HCT116 (cell line): ENCODE results near the gene ACOX3. TPM values are rescaled to one million over a fixed set of nuclear protein-coding genes. Genes with fewer than 3 reads are reported as not detected.

Source experiments
- ATAC-seq: fragments of 200-7000 bp; cut with Tn5 transposase; 2 replicates; pipeline ENCODE4 v1.9.1; 2020; ENCODE audit warnings: mild to moderate bottlenecking, moderate library complexity
- BruUV-seq: library from RNA; stranded (reverse); fragments of 400-500 nt; replicated peaks from 2 replicates; lab custom pipeline; 2021; lab: Mats Ljungman, UMichigan
- CTCF ChIA-PET: fragments of 300-600 bp; sonication (Branson Sonifier 250); formaldehyde crosslinking; loops from one replicate; lab custom pipeline; 2021; ENCODE audit warnings: antibody characterized with exemption; lab: Charles Lee
- POLR2A ChIA-PET: fragments of 300-600, 350-600 bp; sonication (Branson Sonifier 250); formaldehyde crosslinking; loops from one replicate; lab custom pipeline; 2021; ENCODE audit warnings: antibody characterized with exemption; lab: Charles Lee
- RAD21 ChIA-PET, 2 experiments: fragments of 300-600 bp; sonication (Branson Sonifier 250); formaldehyde crosslinking; loops; one replicate each; lab custom pipeline; 2023; ENCODE audit warnings: low total read pairs in 2 of 2; ENCODE audit not compliant: uncharacterized antibody in 2 of 2, unreplicated experiment in 2 of 2, low non-redundant PET in 1 of 2; lab: Charles Lee
- DNase-seq: peaks from one replicate; pipeline ENCODE4 v3.0.0-alpha.2; 2010; ENCODE audit warnings: low read depth, low spot score
- H2AFZ ChIP-seq: fragments of 200-600 bp; shearing (Covaris generic), sonication (generic); 2 replicates; pipeline ENCODE4 v1.6.1; 2017; ENCODE audit warnings: low read depth, mixed run types, mixed read lengths, antibody characterized with exemption, low read length; ENCODE audit not compliant: poor library complexity, severe bottlenecking
- H3K27ac ChIP-seq: 2 replicates; pipeline ENCODE4 v1.5.1; 2012; ENCODE audit warnings: low read depth, low read length
- H3K27me3 ChIP-seq: fragments of 200-600 bp; sonication (generic); 2 replicates; pipeline ENCODE4 v1.6.1; 2016; ENCODE audit warnings: mixed run types, low read length, mixed read lengths; ENCODE audit not compliant: insufficient read depth
- H3K36me3 ChIP-seq, 2 experiments: fragments of 200-500 bp in 1 of 2; fragments of 200-600 bp in 1 of 2; sonication (Bioruptor generic) in 1 of 2; sonication (generic) in 1 of 2; 2 replicates each; pipeline versions ENCODE4 v1.5.1 to v1.6.1; 2014 to 2016; ENCODE audit warnings: low read length in 2 of 2, inconsistent platforms in 1 of 2, mixed read lengths in 1 of 2, mixed run types in 1 of 2; ENCODE audit not compliant: insufficient read depth in 2 of 2, control insufficient read depth in 1 of 2
- H3K4me1 ChIP-seq, 2 experiments: fragments of 200-600 bp in 1 of 2; sonication (generic) in 1 of 2; 2 replicates each; pipeline versions ENCODE4 v1.5.1 to v1.6.1; 2012 to 2017; ENCODE audit warnings: low read length in 2 of 2, inconsistent platforms in 1 of 2, mild to moderate bottlenecking in 1 of 2, mixed read lengths in 1 of 2, mixed run types in 1 of 2, moderate library complexity in 1 of 2; ENCODE audit not compliant: insufficient read depth in 2 of 2, control insufficient read depth in 1 of 2
- H3K4me2 ChIP-seq: fragments of 200-600 bp; sonication (generic); 2 replicates; pipeline ENCODE4 v1.6.1; 2017; ENCODE audit warnings: mixed run types, low read length, mixed read lengths
- H3K4me3 ChIP-seq, 2 experiments: fragments of 200-600 bp in 1 of 2; sonication (generic) in 1 of 2; replicated peaks in 1 of 2; 2 replicates each; pipeline ENCODE4 v1.5.1; 2011 to 2016; ENCODE audit warnings: low read length in 2 of 2, control low read depth in 1 of 2, low read depth in 1 of 2, mild to moderate bottlenecking in 1 of 2, mixed read lengths in 1 of 2, mixed run types in 1 of 2
- H3K79me2 ChIP-seq: fragments of 200-600 bp; sonication (generic); 2 replicates; pipeline ENCODE4 v1.6.1; 2017; ENCODE audit warnings: mild to moderate bottlenecking, mixed run types, low read length, moderate library complexity, mixed read lengths; ENCODE audit not compliant: insufficient read depth
- H3K9ac ChIP-seq: fragments of 200-600 bp; sonication (generic); 2 replicates; pipeline ENCODE4 v1.6.1; 2016; ENCODE audit warnings: low read length, mixed read lengths
- H3K9me2 ChIP-seq: fragments of 200-600 bp; sonication (generic), shearing (Covaris generic); 2 replicates; pipeline ENCODE4 v1.6.1; 2017; ENCODE audit warnings: mixed run types, mild to moderate bottlenecking, moderate library complexity; ENCODE audit not compliant: insufficient read depth
- H3K9me3 ChIP-seq, 2 experiments: fragments of 200-500 bp in 1 of 2; fragments of 200-600 bp in 1 of 2; sonication (Bioruptor generic) in 1 of 2; sonication (generic) in 1 of 2; 2 replicates each; pipeline ENCODE4 v1.6.1; 2014 to 2017; ENCODE audit warnings: low read length in 2 of 2, mixed read lengths in 2 of 2, inconsistent platforms in 1 of 2, low read depth in 1 of 2, mild to moderate bottlenecking in 1 of 2, mixed run types in 1 of 2, moderate library complexity in 1 of 2; ENCODE audit not compliant: control insufficient read depth in 1 of 2, insufficient read depth in 1 of 2
- H4K20me1 ChIP-seq: fragments of 200-600 bp; sonication (generic), shearing (Covaris generic); 2 replicates; pipeline ENCODE4 v1.6.1; 2017; ENCODE audit warnings: mixed run types, mild to moderate bottlenecking, moderate library complexity; ENCODE audit not compliant: insufficient read depth
- CBX3 ChIP-seq: IDR thresholded peaks from 2 replicates; pipeline ENCODE4 v1.6.1; 2012; ENCODE audit warnings: low read depth
- CEBPB ChIP-seq: IDR thresholded peaks from 2 replicates; pipeline ENCODE4 v1.6.1; 2012; ENCODE audit warnings: low read depth
- EZH2 ChIP-seq: fragments of 200-600 bp; sonication (generic); IDR thresholded peaks from 2 replicates; pipeline ENCODE4 v1.6.1; 2017; ENCODE audit warnings: antibody characterized with exemption, mixed run types
- EZH2phosphoT487 ChIP-seq: fragments of 200-600 bp; IDR thresholded peaks from 2 replicates; pipeline ENCODE4 v1.6.1; 2018; ENCODE audit warnings: antibody characterized with exemption, borderline replicate concordance
- FOSL1 ChIP-seq: IDR thresholded peaks from 2 replicates; pipeline ENCODE4 v1.6.1; 2012; ENCODE audit warnings: low read depth
- JUND ChIP-seq: IDR thresholded peaks from 2 replicates; pipeline ENCODE4 v1.6.1; 2012
- POLR2A ChIP-seq: IDR thresholded peaks from 2 replicates; pipeline ENCODE4 v1.7.0; 2011; ENCODE audit warnings: borderline replicate concordance; ENCODE audit not compliant: insufficient read depth, insufficient read length; ENCODE audit errors: extremely low read depth
- POLR2AphosphoS5 ChIP-seq: IDR thresholded peaks from 2 replicates; pipeline ENCODE4 v1.6.1; 2011; ENCODE audit warnings: mild to moderate bottlenecking, low read depth, low read length, moderate library complexity
- RAD21 ChIP-seq: IDR thresholded peaks from 2 replicates; pipeline ENCODE4 v1.6.1; 2012; ENCODE audit warnings: low read depth, mild to moderate bottlenecking
- SIN3A ChIP-seq: IDR thresholded peaks from 2 replicates; pipeline ENCODE4 v1.6.1; 2012; ENCODE audit warnings: low read depth
- TCF7L2 ChIP-seq: IDR thresholded peaks from 2 replicates; pipeline ENCODE4 v1.7.0; 2011; ENCODE audit warnings: borderline replicate concordance, inconsistent platforms; ENCODE audit not compliant: insufficient read depth, insufficient read length; ENCODE audit errors: extremely low read depth
- YY1 ChIP-seq: IDR thresholded peaks from 2 replicates; pipeline ENCODE4 v1.6.1; 2011; ENCODE audit warnings: low read length, low read depth, moderate library complexity, mild to moderate bottlenecking; ENCODE audit not compliant: insufficient replicate concordance; ENCODE audit errors: extremely low read depth
- ZFX ChIP-seq: fragments of 450-650 bp; IDR thresholded peaks from 2 replicates; pipeline ENCODE4 v1.6.1; 2017
- ZNF274 ChIP-seq: fragments of 200-500 bp; sonication (Bioruptor generic); IDR thresholded peaks from 2 replicates; pipeline ENCODE4 v1.6.1; 2014; ENCODE audit warnings: mild to moderate bottlenecking, low read depth, low read length, inconsistent platforms
- intact Hi-C: fragments of 100-400 bp; cut with micrococcal nuclease; formaldehyde crosslinking; loops from 2 replicates; pipeline ENCODE4 v1.10.0; 2022
- total RNA-seq: library from RNA; stranded (reverse); gene quantifications from one replicate; pipeline ENCODE4 v1.2.1, GENCODE V29; 2021; ENCODE audit not compliant: unreplicated experiment
- TF ChIP-seq, protein P1 (sequence below): IDR thresholded peaks from 2 replicates; pipeline ENCODE4 v1.6.1; 2012
- TF ChIP-seq, protein P2 (sequence below): IDR thresholded peaks from 2 replicates; pipeline ENCODE4 v1.6.1; 2012

Gene ACOX3
- total RNA-seq, 1 experiment from 2014 or later = 16.9 TPM

DNA sequence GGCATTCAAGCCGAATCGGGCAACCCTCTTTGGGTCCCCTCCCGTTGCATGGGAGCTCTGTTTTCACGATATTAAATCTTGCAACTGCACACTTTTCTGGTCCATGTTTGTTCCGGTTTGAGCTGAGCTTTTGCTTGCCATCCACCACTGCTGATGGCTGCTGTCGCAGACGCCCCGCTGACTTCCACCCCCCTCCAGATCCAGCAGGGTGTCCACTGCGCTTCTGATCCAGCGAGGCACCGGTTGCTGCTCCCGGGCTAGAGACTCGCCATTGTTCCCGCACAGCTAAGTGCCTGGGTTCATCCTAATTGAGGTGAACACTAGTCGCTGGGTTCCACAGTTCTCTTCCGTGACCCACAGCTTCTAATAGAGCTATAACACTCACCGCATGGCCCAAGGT is 13.3 kb downstream of the ACOX3 start (continued):
- TF ChIP-seq FOSL1 = no peak
- TF ChIP-seq, all 23 proteins: peak for 0

- DNase-seq (no peak), ATAC-seq (no peak)
- H3K27ac ChIP-seq = no peak overlapping the region
- H3K4me3 ChIP-seq = no peak overlapping the region
- intact Hi-C loops = no loop called here
- TF ChIP-seq CBX3 = no peak
- no peak for TF ChIP-seq JUND
- TF ChIP-seq EZH2phosphoT487 = no peak
- no peak for TF ChIP-seq RAD21
- no peak for TF ChIP-seq POLR2AphosphoS5
- no peak for TF ChIP-seq ZFX
- no peak for TF ChIP-seq POLR2A
- TF ChIP-seq EZH2 = no peak
- no peak for TF ChIP-seq CEBPB
- TF ChIP-seq, protein P1, sequence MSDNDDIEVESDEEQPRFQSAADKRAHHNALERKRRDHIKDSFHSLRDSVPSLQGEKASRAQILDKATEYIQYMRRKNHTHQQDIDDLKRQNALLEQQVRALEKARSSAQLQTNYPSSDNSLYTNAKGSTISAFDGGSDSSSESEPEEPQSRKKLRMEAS = no peak
- no peak for TF ChIP-seq SIN3A
- no peak for TF ChIP-seq YY1
- TF ChIP-seq ZNF274 = no peak
- TF ChIP-seq, protein P2, sequence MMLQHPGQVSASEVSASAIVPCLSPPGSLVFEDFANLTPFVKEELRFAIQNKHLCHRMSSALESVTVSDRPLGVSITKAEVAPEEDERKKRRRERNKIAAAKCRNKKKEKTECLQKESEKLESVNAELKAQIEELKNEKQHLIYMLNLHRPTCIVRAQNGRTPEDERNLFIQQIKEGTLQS = no peak
- no peak for TF ChIP-seq TCF7L2
- no TSS peak for BruUV-seq
- no peaks in the 10 kb centered on the region for H3K9me2 ChIP-seq
- no peaks in the 10 kb centered on the region for H3K79me2 ChIP-seq
- H2AFZ ChIP-seq = no peak overlapping the region
- H3K36me3 ChIP-seq = no peaks in the 10 kb centered on the region
- no peaks in the 10 kb centered on the region for H3K27me3 ChIP-seq
- no peak overlapping the region for H3K9ac ChIP-seq
- H3K9me3 ChIP-seq = no peaks in the 10 kb centered on the region
- H3K4me1 ChIP-seq = peaks cover 2 to 10% of the 10 kb centered on the region in 2 experiments; a peak in 1 of 4 replicates
- ChIA-PET CTCF (no interaction called here), POLR2A (no interaction called here), RAD21 (no interaction called here)
- H3K4me2 ChIP-seq = no peak overlapping the region
- H4K20me1 ChIP-seq = no peaks in the 10 kb centered on the region
Observed at GRCh38 chr4:8422786-8423185, 17.7 kb downstream of the ACOX3 start.
